Chondrocyte (in vitro differentiated cells): ENCODE measurements around the gene CACHD1. TPM values are rescaled to one million over a fixed set of nuclear protein-coding genes. Genes with fewer than 3 reads are reported as not detected.
"Not testable (repeated sequence)": the region's sequence is repeated elsewhere in the genome, so short reads cannot be mapped to it uniquely, and the experiment has no call there.

Experiments
- DNase-seq: peaks from one replicate; pipeline ENCODE4 v3.0.0; 2021; ENCODE audit warnings: mixed read lengths, low spot score
- H3K27ac Mint-ChIP-seq: one replicate; pipeline ENCODE4 v1.8.0; 2021; ENCODE audit warnings: mild to moderate bottlenecking, moderate library complexity, mixed read lengths; ENCODE audit not compliant: unreplicated experiment
- H3K27me3 Mint-ChIP-seq: 2 replicates; pipeline ENCODE4 v1.8.0; 2021; ENCODE audit warnings: low read depth, mixed read lengths
- H3K36me3 Mint-ChIP-seq: 2 replicates; pipeline ENCODE4 v1.8.0; 2021; ENCODE audit warnings: low read depth, mixed read lengths
- H3K4me1 Mint-ChIP-seq: 2 replicates; pipeline ENCODE4 v1.8.0; 2021; ENCODE audit warnings: low read depth, mild to moderate bottlenecking, mixed read lengths
- H3K4me3 Mint-ChIP-seq: one replicate; pipeline ENCODE4 v1.8.0; 2021; ENCODE audit warnings: mild to moderate bottlenecking, moderate library complexity, mixed read lengths; ENCODE audit not compliant: unreplicated experiment
- H3K9me3 Mint-ChIP-seq: 2 replicates; pipeline ENCODE4 v1.8.0; 2021; ENCODE audit warnings: low read depth, mixed read lengths
- CTCF ChIP-seq: fragments of 200-600 bp; sonication (generic); IDR thresholded peaks from 2 replicates; pipeline ENCODE4 v1.5.0; 2021; ENCODE audit warnings: antibody characterized with exemption, mild to moderate bottlenecking, moderate library complexity
- total RNA-seq: library from RNA; stranded (reverse); gene quantifications from 3 replicates; pipeline ENCODE4 v1.2.1, GENCODE V29; 2021

CACHD1 gene
- total RNA-seq, 1 donor from 2014 or later, result 10.5 TPM

DNA sequence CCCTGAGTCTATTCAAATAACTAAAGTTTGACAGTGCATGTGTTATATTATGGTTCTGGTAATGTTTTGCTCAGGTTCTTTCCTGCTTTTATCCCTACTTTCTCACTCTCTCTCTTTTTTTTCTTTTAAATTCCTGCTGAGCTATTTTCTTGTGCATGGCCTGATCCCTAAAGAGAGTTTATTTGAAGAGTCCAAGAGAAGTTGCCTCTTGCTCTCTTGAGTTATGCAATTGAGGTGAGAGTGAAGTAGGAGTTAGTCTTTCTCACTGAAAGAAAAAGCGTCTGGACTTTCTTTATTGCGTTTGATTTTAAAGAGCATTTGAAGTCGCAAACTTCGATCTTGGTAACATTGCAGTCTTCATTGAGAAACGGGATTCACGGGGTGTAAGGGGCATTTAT, 138.7 kb downstream of the CACHD1 start:
- H3K4me1 Mint-ChIP-seq, result peaks cover 6% of the 10 kb centered on the region
- no peak overlapping the region for H3K27ac Mint-ChIP-seq
- DNase-seq, result no peak
- no peak for TF ChIP-seq CTCF
- H3K4me3 Mint-ChIP-seq, result no peak overlapping the region
- H3K36me3 Mint-ChIP-seq, result peaks cover 17% of the 10 kb centered on the region
- no peaks in the 10 kb centered on the region for H3K27me3 Mint-ChIP-seq
- peaks cover 10% of the 10 kb centered on the region for H3K9me3 Mint-ChIP-seq

GRCh38 chr1:64610950-64611349, 141.0 kb downstream of the CACHD1 start:
- not testable (repeated sequence) for DNase-seq, H3K9me3 Mint-ChIP-seq, H3K27me3 Mint-ChIP-seq, H3K4me1 Mint-ChIP-seq, H3K4me3 Mint-ChIP-seq, H3K27ac Mint-ChIP-seq
- H3K36me3 Mint-ChIP-seq, result peaks cover 13% of the 10 kb centered on the region

- H3K27me3 Mint-ChIP-seq, result no peaks in the 10 kb centered on the region
- peaks cover 6% of the 10 kb centered on the region for H3K9me3 Mint-ChIP-seq
- H3K36me3 Mint-ChIP-seq, result peaks cover 21% of the 10 kb centered on the region
- TF ChIP-seq CTCF, result no peak
- no peak overlapping the region for H3K4me3 Mint-ChIP-seq
- DNase-seq, result no peak
- no peak overlapping the region for H3K27ac Mint-ChIP-seq
- H3K4me1 Mint-ChIP-seq, result peaks cover 11% of the 10 kb centered on the region
Measured at GRCh38 chr1:64616039-64616438, 146.1 kb downstream of the CACHD1 start.

GRCh38 chr1:64623750-64624191, 153.8 kb downstream of the CACHD1 start:
- no peaks in the 10 kb centered on the region for H3K36me3 Mint-ChIP-seq
- H3K9me3 Mint-ChIP-seq, result no peaks in the 10 kb centered on the region
- H3K4me1 Mint-ChIP-seq, result peaks cover 20% of the 10 kb centered on the region
- no peak for TF ChIP-seq CTCF
- no peak overlapping the region for H3K27ac Mint-ChIP-seq
- H3K27me3 Mint-ChIP-seq, result no peaks in the 10 kb centered on the region
- no peak for DNase-seq
- H3K4me3 Mint-ChIP-seq, result no peak overlapping the region

- Mint-ChIP-seq H3K4me1 (peaks cover 20% of the 10 kb centered on the region), H3K9me3 (no peaks in the 10 kb centered on the region), H3K27me3 (no peaks in the 10 kb centered on the region), H3K36me3 (no peaks in the 10 kb centered on the region), H3K4me3 (no peak overlapping the region), H3K27ac (peak overlapping the region; percentile 83)
- no peak for TF ChIP-seq CTCF
- DNase-seq, result no peak
Measured at GRCh38 chr1:64624218-64624713, 154.3 kb downstream of the CACHD1 start.

- Mint-ChIP-seq H3K36me3 (no peaks in the 10 kb centered on the region), H3K4me3 (no peak overlapping the region), H3K4me1 (peaks cover 20% of the 10 kb centered on the region), H3K9me3 (no peaks in the 10 kb centered on the region), H3K27ac (no peak overlapping the region), H3K27me3 (no peaks in the 10 kb centered on the region)
- no peak for DNase-seq
- TF ChIP-seq CTCF, result no peak
Measured at GRCh38 chr1:64624808-64625207, 154.9 kb downstream of the CACHD1 start.
